ENCODE results near the gene HOXA6. TPM values are rescaled to one million over a fixed set of nuclear protein-coding genes. Genes with fewer than 3 reads are reported as not detected.

The HOXA6 gene
- total RNA-seq, 1 donor from 2014 or later: not detected

DNA sequence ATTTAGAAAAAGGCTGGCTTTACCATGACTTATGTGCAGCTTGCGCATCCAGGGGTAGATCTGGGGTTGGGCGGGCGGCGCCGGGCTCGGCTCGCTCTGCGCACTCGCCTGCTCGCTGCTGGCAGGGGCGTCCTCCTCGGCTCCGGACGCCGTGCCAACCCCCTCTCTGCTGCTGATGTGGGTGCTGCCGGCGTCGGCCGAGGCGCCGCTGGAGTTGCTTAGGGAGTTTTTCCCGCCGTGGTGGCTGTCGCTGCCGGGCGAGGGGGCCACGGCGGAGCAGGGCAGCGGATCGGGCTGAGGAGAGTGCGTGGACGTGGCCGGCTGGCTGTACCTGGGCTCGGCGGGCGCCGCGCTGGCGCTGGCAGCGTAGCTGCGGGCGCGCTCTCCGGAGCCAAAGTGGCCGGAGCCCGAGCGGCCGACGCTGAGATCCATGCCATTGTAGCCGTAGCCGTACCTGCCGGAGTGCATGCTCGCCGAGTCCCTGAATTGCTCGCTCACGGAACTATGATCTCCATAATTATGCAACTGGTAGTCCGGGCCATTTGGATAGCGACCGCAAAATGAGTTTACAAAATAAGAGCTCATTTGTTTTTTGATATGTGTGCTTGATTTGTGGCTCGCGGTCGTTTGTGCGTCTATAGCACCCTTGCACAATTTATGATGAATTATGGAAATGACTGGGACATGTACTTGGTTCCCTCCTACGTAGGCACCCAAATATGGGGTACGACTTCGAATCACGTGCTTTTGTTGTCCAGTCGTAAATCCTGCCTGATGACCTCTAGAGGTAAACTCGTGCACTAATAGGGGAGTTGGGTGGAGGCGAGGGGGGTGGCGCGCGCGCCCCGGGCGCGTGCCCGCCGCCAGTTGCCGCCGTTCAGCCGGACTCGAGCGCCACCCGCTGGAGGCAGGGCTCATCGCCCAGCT is 4.3 kb downstream of the HOXA6 start, which contains the start of gene HOXA5:
TSS of gene HOXA5 (minus strand) at position 659 of the 927 bp plus-strand sequence. CDS start at position 585, 74 bp downstream.
- Mint-ChIP-seq H3K27me3 (ENCODE audit: unreplicated experiment) (peaks cover 47% of the 10 kb centered on the region), H3K4me3 (ENCODE audit: unreplicated experiment) (peak within 1 kb of the TSS; percentile 83), H3K27ac (ENCODE audit: unreplicated experiment) (no peak within 1 kb of the TSS), H3K36me3 (ENCODE audit: unreplicated experiment) (peaks cover 17% of the 10 kb centered on the region), H3K9me3 (ENCODE audit: unreplicated experiment) (peaks cover 5% of the 10 kb centered on the region), H3K4me1 (ENCODE audit: low read depth, unreplicated experiment) (no peaks in the 10 kb centered on the region)
- DNase-seq: peak; percentile 70
- TF ChIP-seq, protein P1, sequence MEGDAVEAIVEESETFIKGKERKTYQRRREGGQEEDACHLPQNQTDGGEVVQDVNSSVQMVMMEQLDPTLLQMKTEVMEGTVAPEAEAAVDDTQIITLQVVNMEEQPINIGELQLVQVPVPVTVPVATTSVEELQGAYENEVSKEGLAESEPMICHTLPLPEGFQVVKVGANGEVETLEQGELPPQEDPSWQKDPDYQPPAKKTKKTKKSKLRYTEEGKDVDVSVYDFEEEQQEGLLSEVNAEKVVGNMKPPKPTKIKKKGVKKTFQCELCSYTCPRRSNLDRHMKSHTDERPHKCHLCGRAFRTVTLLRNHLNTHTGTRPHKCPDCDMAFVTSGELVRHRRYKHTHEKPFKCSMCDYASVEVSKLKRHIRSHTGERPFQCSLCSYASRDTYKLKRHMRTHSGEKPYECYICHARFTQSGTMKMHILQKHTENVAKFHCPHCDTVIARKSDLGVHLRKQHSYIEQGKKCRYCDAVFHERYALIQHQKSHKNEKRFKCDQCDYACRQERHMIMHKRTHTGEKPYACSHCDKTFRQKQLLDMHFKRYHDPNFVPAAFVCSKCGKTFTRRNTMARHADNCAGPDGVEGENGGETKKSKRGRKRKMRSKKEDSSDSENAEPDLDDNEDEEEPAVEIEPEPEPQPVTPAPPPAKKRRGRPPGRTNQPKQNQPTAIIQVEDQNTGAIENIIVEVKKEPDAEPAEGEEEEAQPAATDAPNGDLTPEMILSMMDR (IDR thresholded peaks at IDR 0.05; ENCODE audit: partially characterized antibody, unreplicated experiment): peak; percentile 78

DNA sequence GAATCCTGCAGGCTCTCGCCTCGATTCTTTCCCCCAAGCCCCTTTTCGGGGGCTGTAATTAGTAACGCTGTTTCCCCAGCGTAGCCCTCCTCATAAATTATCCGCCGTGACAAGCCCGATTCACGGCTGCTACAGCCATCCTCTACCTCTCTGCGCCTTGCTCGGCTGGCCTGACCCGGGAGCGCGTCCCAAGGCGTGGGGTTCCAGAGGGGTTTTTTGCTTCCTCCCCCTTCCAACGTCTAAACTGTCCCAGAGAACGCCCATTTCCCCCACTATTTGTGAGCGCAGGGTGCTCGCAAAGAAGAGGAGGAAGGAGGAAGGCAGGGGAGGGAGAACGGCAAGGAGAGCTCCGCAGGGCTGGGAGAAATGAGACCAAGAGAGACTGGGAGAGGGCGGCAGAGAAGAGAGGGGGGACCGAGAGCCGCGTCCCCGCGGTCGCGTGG is 5.0 kb downstream of the HOXA6 start:
- Mint-ChIP-seq H3K4me3 (ENCODE audit: unreplicated experiment) (peak overlapping the region; percentile 83), H3K27ac (ENCODE audit: unreplicated experiment) (no peak overlapping the region), H3K4me1 (ENCODE audit: low read depth, unreplicated experiment) (no peaks in the 10 kb centered on the region), H3K27me3 (ENCODE audit: unreplicated experiment) (peaks cover 45% of the 10 kb centered on the region), H3K36me3 (ENCODE audit: unreplicated experiment) (peaks cover 17% of the 10 kb centered on the region), H3K9me3 (ENCODE audit: unreplicated experiment) (peaks cover 5% of the 10 kb centered on the region)
- TF ChIP-seq, protein P1 (IDR thresholded peaks at IDR 0.05; ENCODE audit: partially characterized antibody, unreplicated experiment): no peak
- no peak for DNase-seq

GRCh38 chr7:27141923-27142579 is 5.5 kb downstream of the HOXA6 start:
- H3K27me3 Mint-ChIP-seq (ENCODE audit: unreplicated experiment): peaks cover 42% of the 10 kb centered on the region
- peaks cover 15% of the 10 kb centered on the region for H3K36me3 Mint-ChIP-seq (ENCODE audit: unreplicated experiment)
- H3K4me1 Mint-ChIP-seq (ENCODE audit: low read depth, unreplicated experiment): no peaks in the 10 kb centered on the region
- TF ChIP-seq, protein P1 (IDR thresholded peaks at IDR 0.05; ENCODE audit: partially characterized antibody, unreplicated experiment): no peak
- peak overlapping the region; percentile 83 for H3K4me3 Mint-ChIP-seq (ENCODE audit: unreplicated experiment)
- DNase-seq: no peak
- no peak overlapping the region for H3K27ac Mint-ChIP-seq (ENCODE audit: unreplicated experiment)
- peaks cover 5% of the 10 kb centered on the region for H3K9me3 Mint-ChIP-seq (ENCODE audit: unreplicated experiment)

DNA sequence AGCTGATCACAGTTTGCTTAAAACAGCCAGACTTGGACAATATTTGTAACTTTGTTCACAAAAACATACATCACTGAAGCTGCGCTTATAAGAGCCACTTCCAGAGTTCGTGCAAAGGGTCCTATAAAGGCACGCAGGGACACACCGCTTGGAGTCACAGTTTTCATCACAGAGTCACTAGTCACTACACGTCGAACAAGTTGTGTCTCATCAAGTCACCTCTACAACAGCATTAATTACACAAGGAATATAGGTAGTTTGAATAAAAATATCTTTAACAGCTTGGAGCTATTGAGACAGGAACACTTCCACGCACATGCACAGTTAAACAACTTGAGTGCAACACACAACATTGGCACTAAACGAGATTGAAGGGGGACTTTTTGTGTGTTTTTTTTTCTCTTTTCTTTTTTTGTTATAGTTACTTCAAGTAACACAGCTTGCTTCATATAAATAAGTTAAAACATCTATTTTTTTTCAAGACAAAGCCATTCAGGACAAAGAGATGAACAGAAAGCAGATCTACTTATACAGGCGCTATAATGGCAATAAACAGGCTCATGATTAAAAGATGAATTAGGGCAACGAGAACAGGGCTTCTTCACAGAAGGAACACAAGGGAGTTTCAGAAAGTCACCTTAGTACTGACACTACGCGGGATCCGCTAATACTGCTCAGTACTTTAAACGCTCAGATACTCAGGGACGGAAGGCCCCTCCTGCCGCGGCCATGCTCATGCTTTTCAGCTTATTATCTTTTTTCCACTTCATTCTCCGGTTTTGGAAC is 6.2 kb downstream of the HOXA6 start:
- Mint-ChIP-seq H3K4me3 (ENCODE audit: unreplicated experiment) (no peak overlapping the region), H3K36me3 (ENCODE audit: unreplicated experiment) (peaks cover 9% of the 10 kb centered on the region), H3K4me1 (ENCODE audit: low read depth, unreplicated experiment) (no peaks in the 10 kb centered on the region), H3K9me3 (ENCODE audit: unreplicated experiment) (peaks cover 2% of the 10 kb centered on the region), H3K27me3 (ENCODE audit: unreplicated experiment) (peaks cover 37% of the 10 kb centered on the region), H3K27ac (ENCODE audit: unreplicated experiment) (no peak overlapping the region)
- TF ChIP-seq, protein P1 (IDR thresholded peaks at IDR 0.05; ENCODE audit: partially characterized antibody, unreplicated experiment): no peak
- no peak for DNase-seq
